K562 (cell line): ENCODE results near the gene CHMP1A. TPM values are rescaled to one million over a fixed set of nuclear protein-coding genes. Genes with fewer than 3 reads are reported as not detected.

Experiments used
- ATF2 ChIP-seq: sonication (generic); formaldehyde crosslinking; IDR thresholded peaks from 2 replicates; pipeline ENCODE4 v1.8.1; 2022; ENCODE audit warnings: missing genetic modification reagents
- CLOCK ChIP-seq: fragments of 250-450 bp; sonication (Bioruptor Pico); IDR thresholded peaks from 2 replicates; pipeline ENCODE4 v1.4.0; 2020; ENCODE audit warnings: mild to moderate bottlenecking, moderate library complexity, borderline replicate concordance
- CUX1 ChIP-seq: fragments of 200-800 bp; sonication (Bioruptor generic); IDR thresholded peaks from 2 replicates; pipeline ENCODE4 v1.6.1; 2016; ENCODE audit warnings: missing genetic modification characterization, missing compliant biosample characterization
- E2F1 ChIP-seq: sonication (generic); formaldehyde crosslinking; IDR thresholded peaks from 2 replicates; pipeline ENCODE4 v1.8.1; 2023; ENCODE audit warnings: mild to moderate bottlenecking, missing genetic modification reagents, moderate library complexity
- FOXK1 ChIP-seq: sonication (generic); formaldehyde crosslinking; IDR thresholded peaks from 2 replicates; pipeline ENCODE4 v1.8.0; 2022; ENCODE audit warnings: missing genetic modification reagents, mild to moderate bottlenecking, borderline replicate concordance
- IRF1 ChIP-seq: sonication (generic); formaldehyde crosslinking; IDR thresholded peaks from 2 replicates; pipeline ENCODE4 v1.8.0; 2022; ENCODE audit warnings: missing genetic modification reagents, mild to moderate bottlenecking, borderline replicate concordance
- POLR3G ChIP-seq: IDR thresholded peaks from 2 replicates; pipeline ENCODE4 v1.6.1; 2011; ENCODE audit not compliant: insufficient read length, insufficient replicate concordance; ENCODE audit errors: extremely low read depth
- PRPF4 ChIP-seq: fragments of 200-400 bp; formaldehyde crosslinking; IDR thresholded peaks from one replicate; pipeline ENCODE4 v1.6.1; 2017; ENCODE audit warnings: low read length, low read depth, mild to moderate bottlenecking; ENCODE audit not compliant: insufficient read depth, poor library complexity, severe bottlenecking
- SNIP1 ChIP-seq: fragments of 450-650 bp; IDR thresholded peaks from 2 replicates; pipeline ENCODE4 v1.7.1; 2017; ENCODE audit warnings: low read depth, mild to moderate bottlenecking
- ZC3H8 ChIP-seq: fragments of 450-650 bp; IDR thresholded peaks from 2 replicates; pipeline ENCODE4 v1.6.1; 2017
- ZNF133 ChIP-seq: fragments of 250-450 bp; sonication (Bioruptor Pico); IDR thresholded peaks from 2 replicates; pipeline ENCODE4 v1.4.0; 2020; ENCODE audit warnings: mild to moderate bottlenecking
- ZNF217 ChIP-seq: sonication (generic); formaldehyde crosslinking; IDR thresholded peaks from 2 replicates; pipeline ENCODE4 v1.8.0; 2022; ENCODE audit warnings: mild to moderate bottlenecking, missing genetic modification reagents
- ZNF785 ChIP-seq: fragments of 250-450 bp; sonication (Bioruptor Pico); IDR thresholded peaks from 2 replicates; pipeline ENCODE4 v1.4.0; 2020; ENCODE audit warnings: mild to moderate bottlenecking
- polyA plus RNA-seq, 8 experiments: library from polyadenylated mRNA; depleted of rRNA in 4 of 8; stranded (reverse) in 5 of 8; unstranded in 3 of 8; fragments of >200 nt; fragmentation: Nextera tagmentation in 2 of 8; fragmentation: Illumina TruSeq in 1 of 8; extraction: Ambion mirVana in 2 of 8; extraction: Trizol in 1 of 8; gene quantifications; 2 replicates each; pipeline versions ENCODE4 v1.2.1 to v1.2.3, GENCODE V29; 2011 to 2014; ENCODE audit warnings: inconsistent platforms in 1 of 8, missing spikeins in 1 of 8
- total RNA-seq, 7 experiments: library from RNA; depleted of rRNA in 6 of 7; stranded (reverse); fragments of >200 nt in 6 of 7; fragmentation: Illumina TruSeq in 2 of 7; extraction: Trizol in 2 of 7; gene quantifications; 2 replicates each; pipeline versions ENCODE4 v1.2.1 to v1.2.3, GENCODE V29; 2011 to 2021; ENCODE audit warnings: low replicate concordance in 1 of 7

Gene CHMP1A
- total and polyA plus RNA-seq, 9 of the 15 experiments (the other 6 are each of a cell fraction or from before 2014, with no cell fraction given): 0.83 to 79.9 (median 45.2) TPM

GRCh38 chr16:89700100-89700648, 42.7 kb upstream of the CHMP1A start (continued):
- TF ChIP-seq CUX1 (CRISPR knock-in tag) (no peak), PRPF4 (no peak), FOXK1 (CRISPR knock-in tag) (no peak), SNIP1 (no peak), ZNF217 (no peak), CLOCK (CRISPR knock-in tag) (no peak), IRF1 (CRISPR knock-in tag) (no peak), ATF2 (CRISPR knock-in tag) (peak; percentile 93; the same call in 1 of the 2 replicates), ZC3H8 (no peak), E2F1 (CRISPR knock-in tag) (no peak), ZNF133 (CRISPR knock-in tag) (no peak), ZNF785 (CRISPR knock-in tag) (no peak), POLR3G (no peak)
